ENCODE data around the gene PLAC1.

The PLAC1 gene

GRCh38 chrX:134601240-134601765 is 57.0 kb downstream of the PLAC1 start:
- H3K4me3 ChIP-seq (ENCODE audit: low read depth, low read length): no peak overlapping the region
- DNase-seq (ENCODE audit: low read depth): peak; percentile 35
- TF ChIP-seq CTCF (conservative IDR thresholded peaks at IDR 0.05; ENCODE audit: low read depth, low read length): no peak

- H3K4me3 ChIP-seq (ENCODE audit: low read depth, low read length): no peak overlapping the region
- no peak for TF ChIP-seq CTCF (conservative IDR thresholded peaks at IDR 0.05; ENCODE audit: low read depth, low read length)
- peak; percentile 67 for DNase-seq (ENCODE audit: low read depth)
Observed at GRCh38 chrX:134600714-134601113, 57.6 kb downstream of the PLAC1 start.

- no peak overlapping the region for H3K4me3 ChIP-seq (ENCODE audit: low read depth, low read length)
- DNase-seq (ENCODE audit: low read depth): peak; percentile 59
- no peak for TF ChIP-seq CTCF (conservative IDR thresholded peaks at IDR 0.05; ENCODE audit: low read depth, low read length)
Observed at GRCh38 chrX:134599184-134599914, 58.9 kb downstream of the PLAC1 start.

- H3K4me3 ChIP-seq (ENCODE audit: low read depth, low read length): no peak overlapping the region
Observed at GRCh38 chrX:134592303-134592702, 66.0 kb downstream of the PLAC1 start.

GRCh38 chrX:134591502-134591901 is 66.8 kb downstream of the PLAC1 start:
- DNase-seq (ENCODE audit: low read depth): no peak
- H3K4me3 ChIP-seq (ENCODE audit: low read depth, low read length): no peak overlapping the region
- no peak for TF ChIP-seq CTCF (conservative IDR thresholded peaks at IDR 0.05; ENCODE audit: low read depth, low read length)

More at GRCh38 chrX:134592303-134592702, 66.0 kb downstream of the PLAC1 start:
- no peak for DNase-seq (ENCODE audit: low read depth)
- no peak for TF ChIP-seq CTCF (conservative IDR thresholded peaks at IDR 0.05; ENCODE audit: low read depth, low read length)

GRCh38 chrX:134588806-134589205 is 69.5 kb downstream of the PLAC1 start:
- DNase-seq (ENCODE audit: low read depth): no peak
- no peak for TF ChIP-seq CTCF (conservative IDR thresholded peaks at IDR 0.05; ENCODE audit: low read depth, low read length)
- H3K4me3 ChIP-seq (ENCODE audit: low read depth, low read length): no peak overlapping the region

- DNase-seq (ENCODE audit: low read depth): no peak
- TF ChIP-seq CTCF (conservative IDR thresholded peaks at IDR 0.05; ENCODE audit: low read depth, low read length): no peak
- no peak overlapping the region for H3K4me3 ChIP-seq (ENCODE audit: low read depth, low read length)
Observed at GRCh38 chrX:134580907-134581306, 77.4 kb downstream of the PLAC1 start.

All from choroid plexus epithelial cell (primary cell).